PC-9 (cell line): ENCODE data around the gene BCL2.

Experiments used
- CTCF ChIP-seq: fragments of 200-600 bp; sonication (generic); conservative IDR thresholded peaks from 2 replicates; pipeline ENCODE4 v1.6.1; 2017; ENCODE audit warnings: mixed run types, antibody characterized with exemption, mild to moderate bottlenecking, moderate library complexity
- EZH2 ChIP-seq: fragments of 200-600 bp; sonication (generic); IDR thresholded peaks from 2 replicates; pipeline ENCODE4 v1.8.0; 2017; ENCODE audit warnings: antibody characterized with exemption, low read depth

GRCh38 chr18:63175264-63175663 is 144.3 kb downstream of the BCL2 start:
- no peak for TF ChIP-seq CTCF
- TF ChIP-seq EZH2, result no peak
